Kasumi-1 (cell line): ENCODE results near the gene CLEC4E.
"Not testable (repeated sequence)": the region's sequence is repeated elsewhere in the genome, so short reads cannot be mapped to it uniquely, and the experiment has no call there.

ENCODE experiments used
- DNase-seq, 2 experiments: peaks; one replicate each; lab custom pipeline; 2025; lab: John Stamatoyannopoulos, UW

CLEC4E gene, protein sequence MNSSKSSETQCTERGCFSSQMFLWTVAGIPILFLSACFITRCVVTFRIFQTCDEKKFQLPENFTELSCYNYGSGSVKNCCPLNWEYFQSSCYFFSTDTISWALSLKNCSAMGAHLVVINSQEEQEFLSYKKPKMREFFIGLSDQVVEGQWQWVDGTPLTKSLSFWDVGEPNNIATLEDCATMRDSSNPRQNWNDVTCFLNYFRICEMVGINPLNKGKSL

DNA sequence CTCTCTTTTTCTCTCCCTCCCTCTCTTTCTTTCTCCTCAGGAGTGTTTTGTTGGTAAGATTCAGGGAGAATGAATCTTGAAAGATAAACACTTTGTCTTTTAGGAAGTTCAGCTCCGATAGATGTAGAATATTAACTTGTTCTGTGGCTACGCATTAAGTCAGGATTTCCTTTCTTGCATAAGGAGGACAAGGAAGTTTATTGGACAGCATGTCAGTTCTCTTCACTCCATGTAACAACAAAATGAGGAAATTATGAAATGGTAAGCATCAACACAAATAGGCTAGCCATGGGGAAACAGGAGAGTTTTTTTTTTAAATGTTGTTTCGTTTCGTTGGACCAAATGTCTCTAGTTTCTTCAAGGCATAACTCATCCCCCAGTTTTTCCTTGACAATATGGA, at the start of gene CLEC4E:
Gene CLEC4E, minus strand, starts transcription at position 75 of the 400 bp plus-strand sequence. CDS start 108 bp downstream, outside the sequence.
- DNase-seq: not testable (repeated sequence)

DNA sequence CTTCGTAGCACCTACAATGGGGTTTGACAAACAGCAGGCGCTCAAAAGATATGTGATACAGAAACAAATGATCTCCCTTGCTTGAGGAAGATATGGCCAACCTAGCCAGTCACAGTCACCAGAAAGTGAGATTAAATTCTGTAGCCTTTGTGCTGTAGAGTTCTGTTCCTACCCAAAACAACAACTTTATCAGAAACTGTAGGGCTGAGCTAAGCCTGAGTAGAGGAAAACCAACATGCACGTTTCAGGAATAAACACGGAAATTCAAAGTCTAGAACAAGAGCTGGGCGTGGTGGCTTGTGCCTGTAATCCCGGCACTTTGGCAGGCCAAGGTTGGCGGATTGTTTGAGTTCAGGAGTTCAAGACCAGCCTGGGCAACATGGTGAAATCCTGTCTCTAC, 49.0 kb upstream of the CLEC4E start:
- DNase-seq: no peak

DNA sequence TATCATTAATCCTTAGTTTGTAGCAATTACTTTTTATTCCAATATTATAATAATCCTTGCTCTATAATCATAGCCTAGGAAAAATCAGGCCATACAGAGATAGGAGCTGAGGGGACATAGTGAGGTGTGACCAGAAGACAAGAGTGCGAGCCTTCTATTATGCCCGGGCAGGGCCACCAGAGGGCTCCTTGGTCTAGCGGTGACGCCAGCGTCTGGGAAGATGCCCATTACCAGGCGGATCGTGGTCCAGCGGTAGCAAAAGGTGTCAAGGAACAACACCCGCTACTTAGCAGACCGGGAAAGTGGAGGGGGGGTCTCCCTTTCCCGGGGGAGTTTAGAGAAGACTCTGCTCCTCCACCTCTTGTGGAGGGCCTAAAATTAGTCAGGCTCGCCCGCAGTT, 43.8 kb upstream of the CLEC4E start:
- DNase-seq: peak; percentile 1 to 12

DNA sequence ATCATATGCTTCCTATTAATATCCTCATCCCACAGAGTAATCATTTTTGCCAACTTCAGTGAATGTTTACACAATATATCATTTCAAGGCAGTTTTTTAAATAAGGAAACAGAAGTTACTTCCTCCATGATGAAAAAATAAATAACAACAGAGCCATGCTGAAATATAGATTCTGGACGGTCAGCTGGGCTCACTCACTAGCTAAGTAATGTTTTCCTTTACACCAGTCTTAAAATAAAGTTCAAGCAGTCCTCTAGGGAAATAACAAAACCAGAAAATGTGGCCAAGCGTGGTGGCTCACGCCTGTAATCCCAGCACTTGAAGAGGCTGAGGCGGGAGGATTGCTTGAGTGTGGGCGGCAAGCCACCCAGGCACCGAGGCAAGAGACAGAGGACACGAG, 43.3 kb upstream of the CLEC4E start:
- DNase-seq: no peak

DNA sequence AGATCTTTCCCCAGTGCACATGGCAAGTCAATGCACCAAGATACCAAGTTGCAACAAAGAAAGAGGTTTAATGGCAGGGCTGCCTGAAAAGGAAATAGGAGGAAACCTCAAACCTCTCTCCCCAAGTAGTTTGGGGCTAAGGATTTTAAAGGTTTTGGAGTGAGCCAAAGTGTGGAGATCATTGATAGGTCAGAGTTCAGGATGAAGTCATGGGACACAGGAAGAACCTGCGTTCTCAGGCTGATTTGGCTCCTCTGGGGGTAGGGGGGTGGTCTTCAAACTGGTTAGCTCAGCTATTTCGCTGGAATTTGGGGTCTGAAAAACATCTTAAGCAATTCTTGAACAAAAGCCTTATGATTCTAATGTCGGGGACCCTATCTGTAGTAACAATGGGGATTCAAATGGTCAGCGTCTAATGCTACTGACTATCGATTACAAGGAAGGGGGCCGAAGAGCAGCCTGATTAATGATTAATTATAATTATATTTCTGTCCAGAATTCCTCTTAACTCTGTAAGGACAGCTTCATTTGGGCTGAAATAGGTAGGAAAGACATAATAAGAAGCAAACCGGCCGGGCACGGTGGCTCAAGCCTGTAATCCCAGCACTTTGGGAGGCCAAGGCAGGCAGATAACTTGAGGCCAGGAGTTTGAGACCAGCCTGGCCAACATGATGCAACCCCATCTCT, 40.5 kb upstream of the CLEC4E start:
- DNase-seq: peak in 1 of 2 experiments; percentile 6

DNA sequence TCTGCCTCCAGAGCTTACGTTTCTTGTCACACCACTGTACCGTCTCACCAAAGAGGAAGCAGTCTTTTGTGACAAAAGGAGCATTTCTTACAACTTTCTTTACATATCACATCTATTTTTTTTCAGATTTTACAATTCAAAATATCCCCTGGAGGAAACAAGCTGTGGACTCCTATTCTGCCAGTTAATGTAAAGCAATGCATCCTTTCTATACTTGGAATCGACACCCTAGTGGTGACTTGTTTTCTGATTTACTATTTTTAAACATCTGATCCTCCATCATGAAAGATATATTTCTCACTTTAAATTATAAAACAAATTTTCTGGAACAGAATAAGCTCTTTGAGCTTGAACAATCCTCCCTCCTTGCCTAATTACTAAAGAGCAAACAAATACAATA, 37.2 kb upstream of the CLEC4E start:
- no peak for DNase-seq

DNA sequence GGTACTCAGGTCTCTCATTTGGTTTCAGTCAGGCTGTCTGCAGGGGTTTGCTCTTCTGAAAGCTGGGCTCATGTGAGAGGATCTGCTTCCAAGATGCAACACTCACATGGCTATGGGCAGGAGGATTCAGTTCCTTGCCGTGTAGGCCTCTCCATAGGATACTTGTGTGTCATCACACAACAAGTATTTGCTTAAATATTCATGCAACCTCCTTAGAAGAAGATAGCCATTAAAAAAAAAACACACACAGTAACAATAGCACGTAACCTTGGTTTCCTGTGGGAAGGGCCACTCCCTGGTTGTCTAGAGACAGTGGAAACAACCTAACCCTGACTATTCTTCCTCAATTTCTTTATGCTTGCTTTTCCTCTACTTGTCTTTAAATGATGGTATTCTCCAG, 31.8 kb upstream of the CLEC4E start:
- peak in 1 of 2 experiments; percentile 15 for DNase-seq

DNA sequence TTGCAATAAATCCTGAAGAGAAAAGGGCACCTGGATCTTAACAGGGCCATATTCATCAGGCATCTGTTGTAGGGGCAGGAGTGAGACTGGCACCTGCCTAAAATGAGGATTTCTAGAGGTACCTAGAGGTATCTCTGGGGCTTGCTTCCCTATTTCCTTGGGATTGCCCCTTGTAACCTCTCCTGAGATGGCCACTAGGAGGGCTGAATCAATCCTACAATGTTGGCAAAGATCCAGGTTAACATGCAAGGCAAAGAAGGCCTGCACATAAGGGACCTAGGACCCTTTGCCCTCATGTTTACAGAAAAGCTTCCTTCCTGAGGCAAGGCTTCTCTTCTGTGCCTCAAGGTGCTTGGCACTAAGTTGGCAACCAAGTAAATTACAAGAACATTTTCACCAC, 25.8 kb upstream of the CLEC4E start:
- DNase-seq: no peak

DNA sequence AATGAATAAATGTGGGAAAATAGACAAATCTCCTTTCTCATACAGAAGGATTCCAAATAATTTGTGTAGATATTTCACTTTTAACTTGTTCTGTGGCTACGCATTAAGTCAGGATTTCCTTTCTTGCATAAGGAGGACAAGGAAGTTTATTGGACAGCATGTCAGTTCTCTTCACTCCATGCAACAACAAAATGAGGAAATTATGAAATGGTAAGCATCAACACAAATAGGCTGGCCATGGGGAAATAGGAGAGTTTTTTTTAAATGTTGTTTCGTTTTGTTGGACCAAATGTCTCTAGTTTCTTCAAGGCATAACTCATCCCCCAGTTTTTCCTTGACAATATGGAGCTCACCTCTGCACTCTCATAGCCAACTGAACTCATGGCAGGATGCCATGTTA, 25.3 kb upstream of the CLEC4E start:
- not testable (repeated sequence) for DNase-seq

DNA sequence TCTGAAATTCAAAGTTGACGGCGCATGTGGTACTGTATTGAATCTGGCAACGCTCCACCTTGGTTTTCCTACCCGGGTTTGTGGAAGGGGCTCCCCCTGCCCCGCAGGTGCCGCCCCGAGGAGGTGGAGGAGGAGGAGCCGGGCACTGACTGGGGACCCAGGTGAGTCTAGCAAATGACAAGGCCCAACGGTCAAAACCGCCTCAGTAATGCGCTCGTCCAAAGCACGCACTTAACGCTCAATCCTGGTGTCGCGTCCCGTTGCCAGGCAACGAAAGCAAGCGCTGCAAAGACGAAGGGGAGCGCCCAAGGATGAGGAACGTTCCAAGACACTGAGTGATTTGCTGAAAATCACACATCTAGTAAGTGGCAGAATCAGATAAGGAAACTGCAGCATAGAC, 24.0 kb upstream of the CLEC4E start:
- no peak for DNase-seq

DNA sequence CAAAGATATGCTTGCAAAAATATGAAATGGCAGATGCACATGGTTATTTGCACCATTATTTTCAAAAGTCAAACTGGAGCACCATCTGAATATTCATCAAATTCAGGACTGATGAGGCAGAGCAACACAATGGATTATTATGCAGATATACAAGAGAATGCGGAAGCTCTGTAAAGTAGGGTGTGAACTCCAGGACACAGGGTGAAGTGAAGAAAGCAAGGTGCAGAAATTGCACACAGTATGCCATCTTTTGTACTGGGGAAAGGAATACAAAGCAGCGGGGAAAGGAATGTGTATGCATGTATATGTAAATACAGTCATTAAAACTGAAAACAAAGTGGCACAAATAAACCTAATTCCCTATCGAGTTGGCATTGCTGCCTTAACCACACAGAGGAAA, 22.7 kb upstream of the CLEC4E start:
- DNase-seq: no peak

DNA sequence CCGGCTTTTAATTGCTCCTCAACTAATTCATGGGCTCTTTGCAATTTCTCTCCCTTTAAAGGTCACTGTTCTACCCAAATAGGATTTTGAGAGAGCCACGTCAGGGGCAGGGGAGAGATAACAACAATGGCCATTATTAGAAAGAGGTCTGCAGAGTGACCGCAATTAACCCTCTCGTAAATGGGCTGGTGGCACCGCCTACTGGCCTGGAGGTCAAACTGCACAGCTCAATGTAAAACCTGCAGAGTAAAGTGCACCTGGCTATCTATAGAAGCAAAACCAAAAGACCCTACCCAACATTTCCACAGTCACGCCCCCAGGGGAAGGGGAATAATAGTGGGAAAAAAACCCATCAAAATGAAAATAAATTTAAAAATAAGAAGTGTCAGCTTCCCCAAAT, 21.6 kb upstream of the CLEC4E start:
- DNase-seq: no peak

DNA sequence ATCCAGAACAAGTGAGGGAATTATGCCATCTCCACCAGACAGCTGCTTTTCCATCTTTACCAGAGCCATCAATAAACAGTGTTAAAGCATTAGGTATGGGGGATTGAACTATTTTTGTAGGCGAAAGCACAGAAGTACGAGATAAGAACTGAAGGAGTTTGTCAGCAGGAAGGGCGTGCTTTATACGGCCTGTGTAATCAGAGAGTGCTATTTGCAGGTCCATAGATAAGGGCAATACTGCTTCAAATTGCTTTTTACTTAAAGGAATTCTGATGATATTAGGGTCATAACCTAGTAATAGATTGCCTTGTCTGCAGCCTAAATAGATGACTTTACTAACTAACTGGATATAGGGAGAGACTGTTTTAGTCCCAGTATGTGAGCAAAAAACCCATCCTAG, 20.3 kb upstream of the CLEC4E start:
- no peak for DNase-seq

DNA sequence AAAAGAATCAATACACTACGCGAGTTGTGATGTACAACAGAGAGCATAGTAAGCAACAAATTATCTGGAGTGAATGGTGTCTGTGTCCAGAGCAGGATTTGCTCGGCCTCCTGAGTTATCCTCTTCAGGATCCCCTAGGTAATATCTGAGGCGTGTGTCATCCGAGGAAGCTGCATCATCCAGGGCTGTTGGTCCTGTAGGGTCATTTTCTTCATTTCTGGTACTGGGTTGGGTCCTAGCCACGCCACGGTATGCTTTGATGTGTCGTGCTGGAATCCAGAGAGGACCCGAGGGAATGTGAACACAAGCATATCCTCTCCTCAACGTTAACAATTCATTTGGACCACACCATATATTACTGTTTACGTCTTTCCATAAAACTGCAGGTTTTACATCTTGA, 19.0 kb upstream of the CLEC4E start:
- no peak for DNase-seq

DNA sequence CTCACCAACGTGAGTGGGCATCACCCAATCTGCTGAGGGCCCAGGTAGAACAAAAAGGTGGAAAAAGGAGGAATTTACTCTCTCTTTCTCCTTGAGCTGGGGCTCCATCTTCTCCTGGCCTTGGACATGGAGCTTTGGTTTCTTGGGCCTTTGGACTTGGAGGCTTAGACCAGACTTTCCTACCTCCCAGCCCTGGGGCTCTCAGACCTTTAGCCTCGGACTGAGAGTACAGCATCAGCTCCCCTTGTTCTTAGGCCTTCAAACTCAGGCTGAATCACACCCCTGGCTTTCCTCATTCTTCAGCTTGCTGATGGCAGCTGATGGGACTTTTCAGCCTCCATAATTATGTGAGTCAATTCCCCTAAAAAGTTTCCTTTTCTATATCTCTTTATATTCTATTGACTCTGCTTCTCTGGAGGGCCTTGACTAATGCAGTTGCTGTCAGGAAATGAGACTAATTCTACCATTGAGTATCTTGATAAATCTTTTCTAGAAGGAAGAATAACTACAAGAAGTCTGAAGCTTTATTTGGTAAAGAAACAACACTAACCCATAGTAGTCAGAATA, 15.9 kb upstream of the CLEC4E start:
- DNase-seq: no peak

DNA sequence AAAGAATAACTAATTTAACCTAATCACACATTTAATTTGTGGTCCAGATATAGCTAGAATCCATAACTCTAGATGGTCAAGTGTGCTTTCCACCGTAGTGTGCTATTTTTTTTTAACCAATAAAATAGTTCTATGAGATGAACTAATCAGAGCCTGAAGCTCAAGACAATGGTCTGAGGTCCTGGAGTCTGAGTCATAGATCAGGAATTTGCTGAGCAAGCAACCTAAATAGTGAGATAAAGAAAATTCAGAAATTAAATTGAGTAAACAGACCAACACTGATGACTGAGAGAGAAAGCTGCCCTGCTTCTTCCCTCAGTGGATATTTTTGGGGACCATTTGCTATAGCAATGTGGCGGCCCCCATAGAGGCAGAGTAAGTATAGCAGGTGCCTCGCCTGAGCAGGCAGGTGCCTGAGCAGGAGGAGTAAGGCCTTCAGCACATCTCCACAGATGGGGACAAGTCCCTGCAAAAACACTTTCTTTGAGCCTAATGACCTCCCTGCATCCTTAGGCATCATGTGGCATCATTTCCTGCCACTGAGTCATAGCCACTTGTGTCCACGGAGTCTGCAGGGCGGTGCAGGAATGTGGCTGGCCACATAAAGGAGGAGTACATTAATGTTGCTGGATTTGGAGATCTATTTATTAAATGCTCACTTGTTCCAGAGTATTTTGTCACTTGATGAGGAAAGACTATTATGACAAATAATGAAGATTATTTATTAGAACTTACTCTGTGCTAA, 13.9 kb upstream of the CLEC4E start:
- no peak for DNase-seq

DNA sequence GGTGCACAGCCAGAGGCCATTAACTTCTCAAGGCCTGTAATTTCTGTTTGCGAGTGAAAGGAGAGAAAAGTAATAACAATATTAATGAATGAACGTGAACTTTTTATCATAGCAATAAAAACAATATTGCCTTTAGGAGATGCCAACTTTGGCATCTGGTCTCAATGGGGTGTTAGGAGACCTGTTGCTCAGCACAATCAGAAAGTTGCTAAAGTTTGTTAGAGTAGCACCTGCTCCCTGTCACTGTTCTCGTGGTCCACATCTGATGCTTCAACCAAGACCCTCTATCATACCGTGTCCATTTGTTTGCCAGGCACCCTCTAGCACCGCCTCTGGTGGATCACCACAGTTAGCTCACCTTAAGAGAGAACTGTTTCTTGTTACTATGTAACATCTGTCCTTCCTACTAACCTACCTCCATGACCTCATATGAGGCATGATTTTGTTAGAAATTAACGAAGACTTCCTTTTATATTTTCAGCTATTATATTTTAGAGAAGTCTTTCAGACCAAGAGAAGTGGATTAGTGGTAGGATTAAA, 12.5 kb upstream of the CLEC4E start:
- no peak for DNase-seq

DNA sequence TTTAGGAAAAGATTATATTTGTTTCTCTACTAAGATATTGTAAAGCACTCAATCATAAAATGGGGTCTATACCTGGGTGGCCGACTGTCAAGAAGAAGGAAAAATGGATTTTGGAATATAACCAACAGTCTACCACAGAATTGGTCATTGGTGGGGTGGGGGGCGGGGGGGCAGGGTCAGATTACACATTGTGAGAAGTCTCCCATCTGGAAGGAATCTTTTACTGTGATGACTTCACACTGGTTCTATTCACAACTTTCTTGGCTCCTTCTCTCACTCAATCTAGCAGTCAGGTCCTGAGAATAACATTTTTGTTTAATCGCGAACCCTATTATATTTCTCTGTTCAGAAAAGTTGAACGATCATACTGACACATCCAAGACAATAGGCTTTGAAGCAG, 8.7 kb upstream of the CLEC4E start:
- DNase-seq: no peak

DNA sequence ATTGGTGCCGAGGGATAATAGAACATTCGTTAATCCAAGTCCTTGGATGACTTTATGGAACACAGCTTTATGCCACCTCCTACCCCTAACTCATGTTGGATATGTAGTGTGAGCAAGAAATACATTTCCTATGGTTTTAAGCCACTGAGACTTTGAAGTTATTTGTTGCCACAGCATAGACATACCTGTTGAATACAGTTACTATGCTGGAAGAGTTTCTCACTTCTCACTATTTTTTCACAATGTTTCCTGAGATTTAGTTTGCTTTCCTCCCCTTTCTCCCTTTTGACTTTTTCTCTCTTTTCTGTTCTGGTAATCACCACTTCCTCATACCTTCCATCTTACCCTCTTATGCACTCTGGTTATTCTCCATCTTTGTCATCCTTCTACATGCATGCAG, 7.5 kb upstream of the CLEC4E start:
- no peak for DNase-seq

DNA sequence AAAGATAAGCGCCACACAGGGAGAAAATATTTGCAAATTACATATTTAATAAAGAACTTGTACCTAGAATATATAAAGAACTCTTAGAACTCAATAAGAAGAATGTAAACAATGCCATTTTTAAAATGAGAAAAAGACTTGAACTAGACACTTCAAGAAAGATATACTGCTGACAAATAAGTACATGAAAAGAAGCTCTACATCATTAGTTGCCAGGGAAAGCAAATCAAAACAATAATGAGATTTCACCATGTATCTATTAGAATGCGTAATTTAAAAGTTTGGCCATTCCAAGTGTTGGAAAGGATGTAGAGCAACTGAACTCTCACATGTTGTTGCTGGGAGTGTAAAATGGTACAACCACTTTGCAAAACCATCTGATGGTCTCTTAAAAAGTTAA, 6.9 kb upstream of the CLEC4E start:
- no peak for DNase-seq

DNA sequence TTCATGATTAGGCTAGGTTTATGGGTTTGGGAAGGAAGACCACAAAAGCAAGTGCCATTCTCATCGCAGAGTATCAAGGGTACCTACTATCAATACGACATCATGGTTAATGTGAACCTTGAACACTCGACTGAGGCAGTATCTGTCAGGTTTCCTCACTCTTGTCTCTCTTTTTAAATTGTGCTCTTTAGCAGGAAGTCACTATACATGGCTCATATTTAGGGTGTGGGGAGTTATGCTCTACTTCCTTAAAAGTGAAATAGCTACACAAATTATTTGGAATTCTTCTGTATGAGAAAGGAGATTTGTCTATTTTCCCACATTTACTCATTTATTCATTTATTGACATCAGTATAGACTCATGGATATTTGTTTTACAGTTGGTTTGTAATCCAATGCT, 5.9 kb upstream of the CLEC4E start:
- DNase-seq: peak in 1 of 2 experiments; percentile 13

DNA sequence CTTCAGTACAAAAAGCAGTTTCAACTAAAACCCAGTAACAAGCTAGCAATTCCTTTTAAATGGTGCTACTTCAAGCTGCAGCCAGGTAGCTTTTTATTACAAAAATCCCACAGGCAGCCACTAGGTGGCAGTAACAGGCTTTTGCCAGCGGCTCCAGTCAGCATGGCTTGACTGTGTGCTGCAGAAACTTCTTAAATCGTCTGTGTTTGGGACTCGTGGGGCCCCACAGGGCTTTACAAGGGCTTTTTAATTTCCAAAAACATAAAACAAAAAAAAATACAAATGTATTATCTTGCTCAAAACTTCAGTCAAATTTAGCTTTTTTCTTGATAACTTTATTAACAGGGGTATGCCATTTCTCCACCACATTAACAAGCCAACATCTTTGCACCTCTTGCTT, 3.6 kb upstream of the CLEC4E start:
- peak; percentile 14 to 34 for DNase-seq

DNA sequence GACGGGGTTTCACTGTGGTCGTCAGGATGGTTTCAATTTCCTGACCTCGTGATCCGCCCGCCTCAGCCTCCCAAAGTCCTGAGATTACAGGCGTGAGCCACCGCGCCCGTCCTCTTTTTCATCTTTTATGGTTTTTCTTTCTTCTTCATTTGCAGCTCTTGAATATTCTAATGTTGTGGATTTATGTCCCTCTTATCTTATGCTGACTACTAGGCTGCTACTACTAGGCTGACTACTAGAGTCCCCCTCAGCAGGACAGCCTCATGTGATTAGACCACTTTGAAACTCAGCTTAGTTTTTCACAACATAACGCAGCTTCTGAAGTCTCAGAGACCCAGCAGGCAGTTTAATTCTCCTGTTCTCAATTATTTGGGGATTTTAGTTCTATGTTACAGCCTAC, 857 bp upstream of the CLEC4E start:
- DNase-seq: no peak
